Measurements from ENCODE around the gene LTK.
"Not testable (repeated sequence)": the region's sequence is repeated elsewhere in the genome, so short reads cannot be mapped to it uniquely, and the experiment has no call there.

Gene LTK

GRCh38 chr15:41473418-41473817 lies 40.2 kb downstream of the LTK start:
- no peak for DNase-seq

- DNase-seq: not testable (repeated sequence)
Measured at GRCh38 chr15:41469644-41470043, 44.0 kb downstream of the LTK start.

- no peak for DNase-seq
Measured at GRCh38 chr15:41466711-41467110, 46.9 kb downstream of the LTK start.

- no peak for DNase-seq
Measured at GRCh38 chr15:41465822-41466421, 47.7 kb downstream of the LTK start.

GRCh38 chr15:41464889-41465580 lies 48.6 kb downstream of the LTK start:
- DNase-seq: no peak

GRCh38 chr15:41462084-41462795 lies 51.4 kb downstream of the LTK start:
- no peak for DNase-seq

All from cerebellar nuclear complex (tissue), 1 donor.